HG02763 (cell line): Measurements from ENCODE around the gene FEV.
A peak's percentile ranks its signal among the peaks of the same experiment; 100 is the strongest.

ENCODE experiments used
- ATAC-seq: cut with Tn5 transposase; IDR thresholded peaks from one replicate; pipeline ENCODE4 v1.9.1; 2021; ENCODE audit warnings: mild to moderate bottlenecking, moderate library complexity; ENCODE audit not compliant: unreplicated experiment

Gene FEV

GRCh38 chr2:218979846-218980734 is 4.9 kb downstream of the FEV start:
- peak; percentile 77 for ATAC-seq

- ATAC-seq: no peak
Observed at GRCh38 chr2:218975060-218975777, 9.8 kb downstream of the FEV start.

- no peak for ATAC-seq
Observed at GRCh38 chr2:218970894-218971293, 14.1 kb downstream of the FEV start.

- no peak for ATAC-seq
Observed at GRCh38 chr2:218964041-218964771, 20.8 kb downstream of the FEV start.

- no peak for ATAC-seq
Observed at GRCh38 chr2:218963601-218964000, 21.4 kb downstream of the FEV start.

- ATAC-seq: no peak
Observed at GRCh38 chr2:218962859-218963492, 22.0 kb downstream of the FEV start.

GRCh38 chr2:218961651-218962570 is 23.1 kb downstream of the FEV start:
- ATAC-seq: no peak

GRCh38 chr2:218961229-218961628 is 23.8 kb downstream of the FEV start:
- no peak for ATAC-seq

- ATAC-seq: no peak
Observed at GRCh38 chr2:218960309-218961165, 24.4 kb downstream of the FEV start.

GRCh38 chr2:218959761-218960308 is 25.1 kb downstream of the FEV start:
- no peak for ATAC-seq

- peak; percentile 85 for ATAC-seq
Observed at GRCh38 chr2:218959141-218959731, 25.7 kb downstream of the FEV start, which contains the start of gene CDK5R2. Gene CDK5R2, plus strand, starts transcription at chr2:218959666. Its CDS starts 155 bp downstream, at chr2:218959821.

GRCh38 chr2:218958276-218958675 is 26.7 kb downstream of the FEV start:
- no peak for ATAC-seq

GRCh38 chr2:218957671-218958070 is 27.3 kb downstream of the FEV start:
- ATAC-seq: no peak

- no peak for ATAC-seq
Observed at GRCh38 chr2:218956039-218956438, 28.9 kb downstream of the FEV start.

GRCh38 chr2:218954541-218955300 is 30.3 kb downstream of the FEV start:
- no peak for ATAC-seq

- ATAC-seq: no peak
Observed at GRCh38 chr2:218953366-218953954, 31.5 kb downstream of the FEV start.

- ATAC-seq: no peak
Observed at GRCh38 chr2:218952160-218952559, 32.8 kb downstream of the FEV start.
